HEK293 (cell line): Measurements from ENCODE around the gene RHBDD2.

ENCODE experiments used
- BCL11A ChIP-seq: fragments of 450-650 bp; formaldehyde crosslinking; IDR thresholded peaks from 2 replicates; pipeline ENCODE4 v1.5.1; 2016; ENCODE audit warnings: low read depth, missing biosample characterization, missing genetic modification characterization
- CTCF ChIP-seq: fragments of 450-650 bp; formaldehyde crosslinking; IDR thresholded peaks from 2 replicates; pipeline ENCODE4 v1.5.1; 2016; ENCODE audit warnings: missing biosample characterization, missing genetic modification characterization
- GLIS1 ChIP-seq: fragments of 450-650 bp; formaldehyde crosslinking; IDR thresholded peaks from 2 replicates; pipeline ENCODE4 v1.5.1; 2016; ENCODE audit warnings: missing biosample characterization, missing genetic modification characterization
- ZNF23 ChIP-seq: fragments of 450-650 bp; formaldehyde crosslinking; IDR thresholded peaks from 2 replicates; pipeline ENCODE4 v1.5.1; 2016; ENCODE audit warnings: missing biosample characterization, missing genetic modification characterization, borderline replicate concordance
- ZNF704 ChIP-seq: fragments of 450-650 bp; formaldehyde crosslinking; IDR thresholded peaks from 2 replicates; pipeline ENCODE4 v1.5.1; 2016; ENCODE audit warnings: missing biosample characterization, missing genetic modification characterization

- TF ChIP-seq ZNF704 (no peak), GLIS1 (no peak), BCL11A (no peak), ZNF23 (tag by site-specific recombination) (no peak), CTCF (no peak)
These were observed 30.8 kb downstream of the RHBDD2 start for GRCh38 chr7:75909521-75910132.
